H9 (cell line): ENCODE results near the gene TADA3. TPM values are rescaled to one million over a fixed set of nuclear protein-coding genes. Genes with fewer than 3 reads are reported as not detected.

Experiments used
- DNase-seq: peaks from one replicate; pipeline ENCODE4 v3.0.0-alpha.2; 2017
- H2AFZ ChIP-seq: one replicate; pipeline ENCODE4 v1.6.1; 2013; ENCODE audit warnings: mild to moderate bottlenecking, low read length, control low read depth, moderate library complexity
- H2AK5ac ChIP-seq: 2 replicates; pipeline ENCODE4 v1.6.1; 2013; ENCODE audit warnings: low read length, control low read depth, mixed read lengths; ENCODE audit not compliant: insufficient read length
- H2BK120ac ChIP-seq: one replicate; pipeline ENCODE4 v1.6.1; 2013; ENCODE audit warnings: low read depth, mild to moderate bottlenecking, low read length, control low read depth, inconsistent platforms; ENCODE audit not compliant: poor library complexity, severe bottlenecking
- H2BK12ac ChIP-seq: 2 replicates; pipeline ENCODE4 v1.6.1; 2013; ENCODE audit warnings: low read length, control low read depth, mixed read lengths, low read depth; ENCODE audit not compliant: insufficient read length
- H2BK15ac ChIP-seq: 2 replicates; pipeline ENCODE4 v1.6.1; 2013; ENCODE audit warnings: low read depth, low read length, control low read depth
- H2BK20ac ChIP-seq: one replicate; pipeline ENCODE4 v1.6.1; 2013; ENCODE audit warnings: low read depth, mild to moderate bottlenecking, low read length, control low read depth, inconsistent platforms; ENCODE audit not compliant: poor library complexity, severe bottlenecking
- H2BK5ac ChIP-seq: 2 replicates; pipeline ENCODE4 v1.6.1; 2013; ENCODE audit warnings: low read length, control low read depth, mixed read lengths; ENCODE audit not compliant: insufficient read length
- H3K14ac ChIP-seq: 2 replicates; pipeline ENCODE4 v1.6.1; 2013; ENCODE audit warnings: low read length, control low read depth; ENCODE audit not compliant: insufficient read depth
- H3K18ac ChIP-seq: 2 replicates; pipeline ENCODE4 v1.6.1; 2013; ENCODE audit warnings: low read depth, mild to moderate bottlenecking, mixed read lengths, low read length, control low read depth; ENCODE audit not compliant: insufficient read length
- H3K23ac ChIP-seq: 2 replicates; pipeline ENCODE4 v1.6.1; 2013; ENCODE audit warnings: low read length, control low read depth, mixed read lengths, low read depth; ENCODE audit not compliant: insufficient read length
- H3K23me2 ChIP-seq: 2 replicates; pipeline ENCODE4 v1.6.1; 2013; ENCODE audit warnings: low read depth, mild to moderate bottlenecking, mixed read lengths, low read length, control low read depth; ENCODE audit not compliant: insufficient read length, poor library complexity, severe bottlenecking
- H3K27ac ChIP-seq: 2 replicates; pipeline ENCODE4 v1.5.1; 2013; ENCODE audit warnings: low read length, control low read depth, mixed read lengths, low read depth; ENCODE audit not compliant: insufficient read length
- H3K27me3 ChIP-seq: 2 replicates; pipeline ENCODE4 v1.6.1; 2013; ENCODE audit warnings: low read length, control low read depth, inconsistent platforms; ENCODE audit not compliant: insufficient read depth
- H3K4ac ChIP-seq: 2 replicates; pipeline ENCODE4 v1.6.1; 2013; ENCODE audit warnings: low read depth, mild to moderate bottlenecking, control low read depth, inconsistent platforms, low read length, moderate library complexity
- H3K4me1 ChIP-seq: 2 replicates; pipeline ENCODE4 v1.6.1; 2013; ENCODE audit warnings: low read length, control low read depth, inconsistent platforms; ENCODE audit not compliant: insufficient read depth
- H3K4me2 ChIP-seq: 2 replicates; pipeline ENCODE4 v1.6.1; 2013; ENCODE audit warnings: low read length, control low read depth, mixed read lengths; ENCODE audit not compliant: insufficient read length, insufficient read depth
- H3K56ac ChIP-seq: 2 replicates; pipeline ENCODE4 v1.6.1; 2013; ENCODE audit warnings: low read depth, mild to moderate bottlenecking, mixed read lengths, low read length, control low read depth; ENCODE audit not compliant: insufficient read length
- H3K79me1 ChIP-seq: 2 replicates; pipeline ENCODE4 v1.6.1; 2013; ENCODE audit warnings: low read depth, mild to moderate bottlenecking, moderate library complexity, low read length, control low read depth, inconsistent platforms; ENCODE audit not compliant: insufficient read depth, poor library complexity, severe bottlenecking
- H3K79me2 ChIP-seq: 2 replicates; pipeline ENCODE4 v1.6.1; 2013; ENCODE audit warnings: low read length, control low read depth, inconsistent platforms; ENCODE audit not compliant: insufficient read depth
- H3K9ac ChIP-seq: 2 replicates; pipeline ENCODE4 v1.6.1; 2013; ENCODE audit warnings: low read length, control low read depth, mixed read lengths; ENCODE audit not compliant: insufficient read length; ENCODE audit errors: extremely low read depth
- H3K9me3 ChIP-seq: one replicate; pipeline ENCODE4 v1.6.1; 2013; ENCODE audit warnings: low read depth, low read length, inconsistent platforms; ENCODE audit not compliant: control insufficient read depth
- H3T11ph ChIP-seq: one replicate; pipeline ENCODE4 v1.6.1; 2013; ENCODE audit warnings: mild to moderate bottlenecking, low read length, control low read depth, inconsistent platforms
- H4K20me1 ChIP-seq: one replicate; pipeline ENCODE4 v1.6.1; 2013; ENCODE audit not compliant: control insufficient read depth, insufficient read length, insufficient read depth
- H4K5ac ChIP-seq: 2 replicates; pipeline ENCODE4 v1.6.1; 2013; ENCODE audit warnings: low read depth, mild to moderate bottlenecking, mixed read lengths, low read length, control low read depth; ENCODE audit not compliant: insufficient read length
- H4K8ac ChIP-seq: replicated peaks from 2 replicates; pipeline ENCODE4 v1.6.1; 2013; ENCODE audit warnings: low read length, control low read depth, mixed read lengths, low read depth; ENCODE audit not compliant: insufficient read length
- H4K91ac ChIP-seq: 2 replicates; pipeline ENCODE4 v1.6.1; 2013; ENCODE audit warnings: low read depth, mild to moderate bottlenecking, moderate library complexity, mixed read lengths, low read length, control low read depth; ENCODE audit not compliant: insufficient read length
- H3K27ac Mint-ChIP-seq, 3 experiments: 2 replicates in 2 of 3; 3 replicates in 1 of 3; pipeline ENCODE4 v1.8.0; 2020 to 2021; ENCODE audit warnings: mixed read lengths in 3 of 3, mild to moderate bottlenecking in 1 of 3, moderate library complexity in 1 of 3
- H3K27me3 Mint-ChIP-seq: 2 replicates; pipeline ENCODE4 v1.8.0; 2021; ENCODE audit warnings: low read depth, mild to moderate bottlenecking, moderate library complexity, mixed read lengths
- H3K36me3 Mint-ChIP-seq, 3 experiments: 2 replicates in 2 of 3; 3 replicates in 1 of 3; pipeline ENCODE4 v1.8.0; 2020 to 2021; ENCODE audit warnings: low read depth in 3 of 3, mixed read lengths in 3 of 3; ENCODE audit not compliant: insufficient read depth in 1 of 3
- H3K4me1 Mint-ChIP-seq, 2 experiments: 2 replicates each; pipeline ENCODE4 v1.8.0; 2020; ENCODE audit warnings: mixed read lengths in 2 of 2
- H3K4me3 Mint-ChIP-seq, 2 experiments: 2 replicates in 1 of 2; 3 replicates in 1 of 2; pipeline ENCODE4 v1.8.0; 2020 to 2021; ENCODE audit warnings: mild to moderate bottlenecking in 2 of 2, mixed read lengths in 2 of 2, moderate library complexity in 1 of 2
- H3K9me3 Mint-ChIP-seq, 2 experiments: 2 replicates in 1 of 2; 3 replicates in 1 of 2; pipeline ENCODE4 v1.8.0; 2020; ENCODE audit warnings: mild to moderate bottlenecking in 2 of 2, mixed read lengths in 2 of 2, moderate library complexity in 1 of 2
- CTCF ChIP-seq: fragments of 200-600 bp; sonication (generic); conservative IDR thresholded peaks from 3 replicates; pipeline ENCODE4 v1.8.0; 2021; ENCODE audit warnings: antibody characterized with exemption, mild to moderate bottlenecking
- WGBS: extraction: QIAGEN DNeasy Blood & Tissue Kit; methylation state at CpG from one replicate; pipeline ENCODE4 v1.1.7; 2013; ENCODE audit warnings: missing lambda C conversion rate, low lambda C conversion rate, mixed read lengths; ENCODE audit not compliant: insufficient read length; ENCODE audit errors: extremely low coverage; 5-methylcytosine and 5-hydroxymethylcytosine counted together
- total RNA-seq: library from RNA; stranded (reverse); gene quantifications from 2 replicates; pipeline ENCODE4 v1.2.1, GENCODE V29; 2021

TADA3 gene
- total RNA-seq, 1 experiment from 2014 or later = 49.8 TPM

DNA sequence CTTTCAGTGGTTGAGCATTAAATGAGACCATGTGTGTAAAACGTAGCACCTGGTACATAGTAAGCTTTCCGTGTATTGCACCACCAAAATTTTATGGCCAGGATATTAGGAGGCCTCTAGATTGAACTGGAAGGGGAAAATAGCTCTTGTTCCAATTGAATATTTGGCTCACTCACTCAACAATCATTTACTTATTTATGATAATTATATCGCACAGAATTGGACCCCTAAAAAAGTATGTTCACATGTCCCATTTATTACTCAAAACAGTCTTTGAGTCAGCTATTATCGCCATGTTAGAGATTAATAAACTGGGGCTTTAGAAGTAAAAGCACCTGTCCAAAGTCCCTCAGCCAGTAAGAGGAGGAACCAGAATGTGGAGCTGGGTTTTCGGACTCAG lies 12.7 kb upstream of the TADA3 start:
- Histone ChIP-seq H3K23me2 (peaks cover 1% of the 10 kb centered on the region), H3K79me1 (no peaks in the 10 kb centered on the region), H3K23ac (no peak overlapping the region), H3T11ph (no peak overlapping the region), H2AFZ (no peak overlapping the region), H3K56ac (no peak overlapping the region), H4K8ac (no peak overlapping the region), H3K79me2 (no peaks in the 10 kb centered on the region), H4K91ac (no peak overlapping the region), H4K5ac (no peak overlapping the region), H4K20me1 (no peaks in the 10 kb centered on the region), H3K4me1 (no peaks in the 10 kb centered on the region), H3K4me2 (no peak overlapping the region), H3K14ac (no peak overlapping the region), H3K27me3 (no peaks in the 10 kb centered on the region), H3K27ac (no peak overlapping the region), H2BK120ac (no peak overlapping the region), H2BK5ac (no peak overlapping the region), H3K9me3 (no peaks in the 10 kb centered on the region), H3K9ac (no peak overlapping the region), H2BK12ac (no peak overlapping the region), H2BK15ac (no peak overlapping the region), H3K4ac (no peak overlapping the region), H3K18ac (no peak overlapping the region), H2BK20ac (no peak overlapping the region), H2AK5ac (no peak overlapping the region)
- WGBS = no CpG with 5 or more reads among the region's 5 CpGs
- Mint-ChIP-seq H3K9me3 (no peaks in the 10 kb centered on the region), H3K27me3 (no peaks in the 10 kb centered on the region), H3K36me3 (peaks cover 40 to 66% (median 59%) of the 10 kb centered on the region in 3 experiments; a peak in 6 of 7 replicates), H3K4me3 (no peak overlapping the region), H3K4me1 (peaks cover 13% of the 10 kb centered on the region in 2 experiments), H3K27ac (no peak overlapping the region)
- DNase-seq = no peak
- no peak for TF ChIP-seq CTCF
